ENCODE results near the gene FLNA.
"Not testable (repeated sequence)": the region's sequence is repeated elsewhere in the genome, so short reads cannot be mapped to it uniquely, and the experiment has no call there.

Gene FLNA

GRCh38 chrX:154328646-154329045 is 45.8 kb downstream of the FLNA start:
- DNase-seq, result no peak

GRCh38 chrX:154327038-154327820 is 47.2 kb downstream of the FLNA start:
- peak in 3 of 5 experiments; percentile 33 to 82 (median 40) for DNase-seq

- no peak for DNase-seq
Observed at GRCh38 chrX:154325541-154325940, 48.9 kb downstream of the FLNA start.

- no peak for DNase-seq
Observed at GRCh38 chrX:154323537-154323936, 50.9 kb downstream of the FLNA start.

- no peak for DNase-seq
Observed at GRCh38 chrX:154322890-154323289, 51.5 kb downstream of the FLNA start.

GRCh38 chrX:154321594-154321993 is 52.8 kb downstream of the FLNA start:
- DNase-seq, result no peak

GRCh38 chrX:154321152-154321551 is 53.3 kb downstream of the FLNA start:
- no peak for DNase-seq

- no peak for DNase-seq
Observed at GRCh38 chrX:154320406-154320805, 54.0 kb downstream of the FLNA start.

GRCh38 chrX:154317391-154317995 is 56.9 kb downstream of the FLNA start:
- no peak for DNase-seq

GRCh38 chrX:154315416-154315815 is 59.0 kb downstream of the FLNA start:
- DNase-seq, result no peak

- peak in 2 of 5 experiments; percentile 31 to 73 for DNase-seq
Observed at GRCh38 chrX:154313147-154313546, 61.3 kb downstream of the FLNA start.

- DNase-seq, result no peak
Observed at GRCh38 chrX:154312116-154312515, 62.3 kb downstream of the FLNA start.

- DNase-seq, result no peak
Observed at GRCh38 chrX:154310616-154311536, 63.6 kb downstream of the FLNA start.

- DNase-seq, result no peak
Observed at GRCh38 chrX:154309041-154309775, 65.2 kb downstream of the FLNA start.

GRCh38 chrX:154308108-154308946 is 66.1 kb downstream of the FLNA start:
- peak; percentile 33 to 79 (median 67) for DNase-seq

- DNase-seq, result no peak
Observed at GRCh38 chrX:154307202-154307601, 67.2 kb downstream of the FLNA start.

- no peak for DNase-seq
Observed at GRCh38 chrX:154305541-154306205, 68.8 kb downstream of the FLNA start.

GRCh38 chrX:154304846-154305245 is 69.6 kb downstream of the FLNA start:
- DNase-seq, result no peak

- DNase-seq, result no peak
Observed at GRCh38 chrX:154303476-154303875, 71.0 kb downstream of the FLNA start.

GRCh38 chrX:154302998-154303397 is 71.4 kb downstream of the FLNA start:
- DNase-seq, result not testable (repeated sequence)

- no peak for DNase-seq
Observed at GRCh38 chrX:154300816-154301215, 73.6 kb downstream of the FLNA start.

Data from T-helper 2 cell (primary cell).